H1 (cell line): ENCODE results near the gene ACY1. TPM values are rescaled to one million over a fixed set of nuclear protein-coding genes. Genes with fewer than 3 reads are reported as not detected.

Experiments
- ASH2L ChIP-seq: fragments of 200-600, 300-600 bp; sonication (generic); IDR thresholded peaks from one replicate; pipeline ENCODE4 v1.7.1; 2017; ENCODE audit warnings: low read length
- BCL11A ChIP-seq, 2 experiments: IDR thresholded peaks; one replicate each; pipeline ENCODE4 v1.6.1; 2011; ENCODE audit warnings: low read depth in 2 of 2, low read length in 2 of 2, mild to moderate bottlenecking in 2 of 2
- CBX5 ChIP-seq: fragments of 300-800, 300-1000 bp; sonication (generic); IDR thresholded peaks from 2 replicates; pipeline ENCODE4 v1.7.1; 2016; ENCODE audit warnings: antibody characterized with exemption, low read length, low read depth
- CBX8 ChIP-seq: fragments of 300-800, 300-1000 bp; sonication (generic); IDR thresholded peaks from 2 replicates; pipeline ENCODE4 v1.7.1; 2016; ENCODE audit warnings: low read depth, low read length, borderline replicate concordance
- CREB1 ChIP-seq: IDR thresholded peaks from 2 replicates; pipeline ENCODE4 v1.6.1; 2012; ENCODE audit warnings: inconsistent platforms
- FOSL1 ChIP-seq: IDR thresholded peaks from 2 replicates; pipeline ENCODE4 v1.6.1; 2011; ENCODE audit warnings: mild to moderate bottlenecking, low read depth, low read length, moderate library complexity; ENCODE audit not compliant: insufficient read depth
- GABPA ChIP-seq: IDR thresholded peaks from 2 replicates; pipeline ENCODE4 v1.6.1; 2011; ENCODE audit warnings: mild to moderate bottlenecking, low read length, moderate library complexity, borderline replicate concordance; ENCODE audit not compliant: insufficient read depth
- HDAC2 ChIP-seq, 2 experiments: fragments of 300-600 bp in 1 of 2; sonication (generic) in 1 of 2; IDR thresholded peaks; 2 replicates each; pipeline ENCODE4 v1.6.1; 2011 to 2012; ENCODE audit warnings: low read depth in 2 of 2, low read length in 2 of 2, mild to moderate bottlenecking in 2 of 2, moderate library complexity in 2 of 2, borderline replicate concordance in 1 of 2, inconsistent platforms in 1 of 2
- JUND ChIP-seq: IDR thresholded peaks from 2 replicates; pipeline ENCODE4 v1.6.1; 2011; ENCODE audit warnings: mild to moderate bottlenecking, improper control_type of control experiment, low read length
- KDM5A ChIP-seq: fragments of 200-600 bp; IDR thresholded peaks from 2 replicates; pipeline ENCODE4 v1.7.1; 2012; ENCODE audit warnings: mild to moderate bottlenecking, low read length, inconsistent platforms, mixed read lengths
- NANOG ChIP-seq: IDR thresholded peaks from 2 replicates; pipeline ENCODE4 v1.6.1; 2011; ENCODE audit warnings: low read length, low read depth, mild to moderate bottlenecking, inconsistent platforms; ENCODE audit not compliant: insufficient read depth, poor library complexity, severe bottlenecking
- POU5F1 ChIP-seq: IDR thresholded peaks from 2 replicates; pipeline ENCODE4 v1.6.1; 2011; ENCODE audit warnings: low read depth, mild to moderate bottlenecking, low read length, moderate library complexity
- RXRA ChIP-seq: IDR thresholded peaks from 2 replicates; pipeline ENCODE4 v1.6.1; 2011; ENCODE audit warnings: low read depth, mild to moderate bottlenecking, low read length, moderate library complexity; ENCODE audit not compliant: insufficient read depth
- SIRT6 ChIP-seq: IDR thresholded peaks from one replicate; pipeline ENCODE4 v1.7.1; 2012; ENCODE audit warnings: low read length, inconsistent platforms
- SP1 ChIP-seq: IDR thresholded peaks from 2 replicates; pipeline ENCODE4 v1.6.1; 2011; ENCODE audit warnings: low read depth, low read length
- SP2 ChIP-seq: IDR thresholded peaks from 2 replicates; pipeline ENCODE4 v1.6.1; 2012; ENCODE audit warnings: mild to moderate bottlenecking, low read length, inconsistent platforms
- TAF1 ChIP-seq: IDR thresholded peaks from 2 replicates; pipeline ENCODE4 v1.6.1; 2011; ENCODE audit warnings: mild to moderate bottlenecking, low read depth, low read length
- YY1 ChIP-seq: IDR thresholded peaks from 2 replicates; pipeline ENCODE4 v1.6.1; 2011; ENCODE audit warnings: low read depth, mild to moderate bottlenecking, low read length
- polyA plus RNA-seq, 7 experiments: library from polyadenylated mRNA; depleted of rRNA in 3 of 7; stranded (reverse) in 5 of 7; unstranded in 2 of 7; fragments of >200 nt in 5 of 7; fragments of 200-250 nt in 2 of 7; gene quantifications; 1 replicate in 5 of 7; 2 replicates in 1 of 7; 4 replicates in 1 of 7; pipeline versions ENCODE4 v1.2.1 to v1.2.3, GENCODE V29; 2011 to 2013; ENCODE audit warnings: missing spikeins in 2 of 7, mixed read lengths in 2 of 7
- total RNA-seq: library from RNA; stranded (reverse); fragmentation: NEBNext Ultra II Directional; extraction: Animal tissue kit (Norgen Biotek cat#: 25700); gene quantifications from 2 replicates; pipeline ENCODE4 v1.2.1, GENCODE V29; 2021
- TF ChIP-seq, protein P1 (sequence below): IDR thresholded peaks from 2 replicates; pipeline ENCODE4 v1.6.1; 2012; ENCODE audit warnings: inconsistent platforms

ACY1 gene
- total and polyA plus RNA-seq, 2 of the 8 experiments (the other 6 are each of a cell fraction or from before 2014, with no cell fraction given) = 48.3 to 113 TPM

- no peak for TF ChIP-seq CBX5
- no peak for TF ChIP-seq SP2
- TF ChIP-seq HDAC2 (IDR thresholded peaks at IDR 0.05; ENCODE audit: borderline replicate concordance in 1 of 2, low read depth in 2 of 2, low read length in 2 of 2) = 0 out of 4 replicates have a peak, but pooled peaks of 1 of the 2 experiments have one; percentile 37
- TF ChIP-seq NANOG = peak; percentile 27
- TF ChIP-seq CREB1 = no peak
- TF ChIP-seq KDM5A = no peak
- TF ChIP-seq, protein P1, sequence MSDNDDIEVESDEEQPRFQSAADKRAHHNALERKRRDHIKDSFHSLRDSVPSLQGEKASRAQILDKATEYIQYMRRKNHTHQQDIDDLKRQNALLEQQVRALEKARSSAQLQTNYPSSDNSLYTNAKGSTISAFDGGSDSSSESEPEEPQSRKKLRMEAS = peak; percentile 95
- TF ChIP-seq CBX8 = no peak
- TF ChIP-seq YY1 = no peak
- TF ChIP-seq GABPA = no peak; the same call in 1 of the 2 replicates
- no peak for TF ChIP-seq SIRT6
- 0 out of 2 replicates have a peak, but pooled peaks have one; percentile 34 for TF ChIP-seq TAF1
- no peak for TF ChIP-seq RXRA
- TF ChIP-seq JUND = no peak
- peak; percentile 44 for TF ChIP-seq ASH2L
- TF ChIP-seq BCL11A (IDR thresholded peaks at IDR 0.05; ENCODE audit: low read depth in 2 of 2, low read length in 2 of 2) = no peak
- no peak for TF ChIP-seq POU5F1
- no peak for TF ChIP-seq FOSL1
- TF ChIP-seq SP1 = no peak
These were observed 27.2 kb upstream of the ACY1 start (continued) for GRCh38 chr3:51955893-51956770.
